GM18505 (cell line): ENCODE measurements around the gene IPO11.
A peak's percentile ranks its signal among the peaks of the same experiment; 100 is the strongest.

Experiments
- ATAC-seq: cut with Tn5 transposase; IDR thresholded peaks from one replicate; pipeline ENCODE4 v1.9.1; 2021; ENCODE audit not compliant: unreplicated experiment
- POLR2A ChIP-seq: IDR thresholded peaks from 4 replicates; pipeline ENCODE4 v1.6.1; 2011; ENCODE audit warnings: borderline replicate concordance; ENCODE audit not compliant: insufficient read depth, insufficient read length; ENCODE audit errors: extremely low read depth

The IPO11 gene

GRCh38 chr5:62413711-62414110 lies 1.1 kb downstream of the IPO11 start:
- no peak for TF ChIP-seq POLR2A
- ATAC-seq = no peak

GRCh38 chr5:62418462-62419076 lies 6.0 kb downstream of the IPO11 start:
- no peak for ATAC-seq
- no peak for TF ChIP-seq POLR2A

GRCh38 chr5:62419609-62420008 lies 7.0 kb downstream of the IPO11 start:
- ATAC-seq = no peak
- TF ChIP-seq POLR2A = no peak

GRCh38 chr5:62421414-62421813 lies 8.9 kb downstream of the IPO11 start:
- no peak for ATAC-seq
- no peak for TF ChIP-seq POLR2A

- ATAC-seq = no peak
- no peak for TF ChIP-seq POLR2A
Observed at GRCh38 chr5:62424763-62425162, 12.2 kb downstream of the IPO11 start.

- ATAC-seq = no peak
- no peak for TF ChIP-seq POLR2A
Observed at GRCh38 chr5:62431735-62432620, 19.4 kb downstream of the IPO11 start.

- no peak for TF ChIP-seq POLR2A
- ATAC-seq = no peak
Observed at GRCh38 chr5:62432621-62433064, 20.1 kb downstream of the IPO11 start.

GRCh38 chr5:62448528-62448927 lies 36.0 kb downstream of the IPO11 start:
- TF ChIP-seq POLR2A = no peak
- no peak for ATAC-seq

GRCh38 chr5:62450259-62450658 lies 37.7 kb downstream of the IPO11 start:
- ATAC-seq = no peak
- no peak for TF ChIP-seq POLR2A

GRCh38 chr5:62457071-62457470 lies 44.5 kb downstream of the IPO11 start:
- TF ChIP-seq POLR2A = no peak
- no peak for ATAC-seq

GRCh38 chr5:62460578-62460983 lies 48.0 kb downstream of the IPO11 start:
- no peak for TF ChIP-seq POLR2A

GRCh38 chr5:62461561-62461960 lies 49.0 kb downstream of the IPO11 start:
- no peak for TF ChIP-seq POLR2A
- ATAC-seq = no peak

More at GRCh38 chr5:62460578-62460983, 48.0 kb downstream of the IPO11 start:
- ATAC-seq = peak; percentile 77

- no peak for TF ChIP-seq POLR2A
- no peak for ATAC-seq
Observed at GRCh38 chr5:62465985-62466925, 53.7 kb downstream of the IPO11 start.
